SK-N-SH treated with all-trans-retinoic acid at 6 μM for 48 hours (cell line): ENCODE results near the gene CDH5.

Source experiments
- ATAC-seq: fragments of 200-7000 bp; cut with Tn5 transposase; 3 replicates; pipeline ENCODE4 v1.9.1; 2020; ENCODE audit warnings: mild to moderate bottlenecking, moderate library complexity
- CSDC2 ChIP-seq: fragments of 250-450 bp; sonication (Bioruptor Pico); IDR thresholded peaks from 2 replicates; pipeline ENCODE4 v1.5.0; 2020; ENCODE audit warnings: mild to moderate bottlenecking, moderate library complexity
- CSRNP3 ChIP-seq: fragments of 250-450 bp; sonication (Bioruptor Pico); IDR thresholded peaks from 2 replicates; pipeline ENCODE4 v1.5.1; 2021; ENCODE audit warnings: mild to moderate bottlenecking, moderate library complexity
- ESRRG ChIP-seq: fragments of 250-450 bp; sonication (Bioruptor Pico); IDR thresholded peaks from 2 replicates; pipeline ENCODE4 v1.6.1; 2021; ENCODE audit warnings: mild to moderate bottlenecking
- GLIS3 ChIP-seq: fragments of 250-450 bp; sonication (Bioruptor Pico); IDR thresholded peaks from 2 replicates; pipeline ENCODE4 v1.5.0; 2020; ENCODE audit warnings: mild to moderate bottlenecking, moderate library complexity
- OSR1 ChIP-seq: fragments of 250-450 bp; sonication (Bioruptor Pico); IDR thresholded peaks from 2 replicates; pipeline ENCODE4 v1.8.0; 2022; ENCODE audit warnings: moderate library complexity, mild to moderate bottlenecking, inconsistent platforms
- PATZ1 ChIP-seq: fragments of 250-450 bp; sonication (Bioruptor Pico); IDR thresholded peaks from 2 replicates; pipeline ENCODE4 v1.8.0; 2020; ENCODE audit warnings: mild to moderate bottlenecking, moderate library complexity, borderline replicate concordance
- POU6F1 ChIP-seq: fragments of 250-450 bp; sonication (Bioruptor Pico); IDR thresholded peaks from 2 replicates; pipeline ENCODE4 v1.8.0; 2021; ENCODE audit warnings: low read depth, mild to moderate bottlenecking, moderate library complexity, borderline replicate concordance
- PPARA ChIP-seq: fragments of 250-450 bp; sonication (Bioruptor Pico); IDR thresholded peaks from 2 replicates; pipeline ENCODE4 v1.5.0; 2020; ENCODE audit warnings: mild to moderate bottlenecking, borderline replicate concordance
- SNAI2 ChIP-seq: fragments of 250-450 bp; sonication (Bioruptor Pico); IDR thresholded peaks from 2 replicates; pipeline ENCODE4 v1.5.0; 2020; ENCODE audit warnings: mild to moderate bottlenecking, moderate library complexity
- TCF4 ChIP-seq: fragments of 250-450 bp; sonication (Bioruptor Pico); IDR thresholded peaks from 2 replicates; pipeline ENCODE4 v1.8.0; 2021; ENCODE audit warnings: mild to moderate bottlenecking, moderate library complexity, borderline replicate concordance
- TOX ChIP-seq: fragments of 250-450 bp; sonication (Bioruptor Pico); IDR thresholded peaks from 2 replicates; pipeline ENCODE4 v1.8.0; 2021; ENCODE audit warnings: mild to moderate bottlenecking, moderate library complexity, borderline replicate concordance
- TSHZ2 ChIP-seq: fragments of 250-450 bp; sonication (Bioruptor Pico); IDR thresholded peaks from 2 replicates; pipeline ENCODE4 v1.5.0; 2020; ENCODE audit warnings: mild to moderate bottlenecking, moderate library complexity
- ZFP3 ChIP-seq: fragments of 250-450 bp; sonication (Bioruptor Pico); IDR thresholded peaks from 2 replicates; pipeline ENCODE4 v1.5.0; 2020; ENCODE audit warnings: mild to moderate bottlenecking, moderate library complexity
- ZNF565 ChIP-seq: fragments of 450-650 bp; formaldehyde crosslinking; conservative IDR thresholded peaks from 2 replicates; pipeline ENCODE4 v1.5.0; 2020; ENCODE audit warnings: low read depth, mild to moderate bottlenecking, moderate library complexity
- ZNF70 ChIP-seq: fragments of 450-650 bp; formaldehyde crosslinking; IDR thresholded peaks from 2 replicates; pipeline ENCODE4 v1.5.0; 2020; ENCODE audit warnings: mild to moderate bottlenecking, moderate library complexity
- ZNF8 ChIP-seq: fragments of 450-650 bp; formaldehyde crosslinking; IDR thresholded peaks from 2 replicates; pipeline ENCODE4 v1.5.0; 2020; ENCODE audit warnings: mild to moderate bottlenecking, moderate library complexity
- TF ChIP-seq, protein P1 (sequence below): fragments of 250-450 bp; sonication (Bioruptor Pico); IDR thresholded peaks from 2 replicates; pipeline ENCODE4 v1.5.1; 2020; ENCODE audit warnings: low read depth, mild to moderate bottlenecking, moderate library complexity

CDH5 gene

GRCh38 chr16:66353055-66353454 is 13.4 kb upstream of the CDH5 start:
- ATAC-seq, result no peak
- TF ChIP-seq PATZ1 (CRISPR knock-in tag) (no peak), ZNF8 (CRISPR knock-in tag) (no peak), SNAI2 (no peak), TSHZ2 (CRISPR knock-in tag) (no peak), ESRRG (CRISPR knock-in tag) (no peak), CSDC2 (CRISPR knock-in tag) (no peak), ZNF70 (CRISPR knock-in tag) (no peak), ZNF565 (no peak), ZFP3 (CRISPR knock-in tag) (no peak), OSR1 (no peak)

- ATAC-seq, result no peak
- TF ChIP-seq CSDC2 (CRISPR knock-in tag), result no peak
- no peak for TF ChIP-seq SNAI2
- no peak for TF ChIP-seq ESRRG (CRISPR knock-in tag)
- no peak for TF ChIP-seq GLIS3 (CRISPR knock-in tag)
- no peak for TF ChIP-seq TOX (CRISPR knock-in tag)
- TF ChIP-seq, protein P1, sequence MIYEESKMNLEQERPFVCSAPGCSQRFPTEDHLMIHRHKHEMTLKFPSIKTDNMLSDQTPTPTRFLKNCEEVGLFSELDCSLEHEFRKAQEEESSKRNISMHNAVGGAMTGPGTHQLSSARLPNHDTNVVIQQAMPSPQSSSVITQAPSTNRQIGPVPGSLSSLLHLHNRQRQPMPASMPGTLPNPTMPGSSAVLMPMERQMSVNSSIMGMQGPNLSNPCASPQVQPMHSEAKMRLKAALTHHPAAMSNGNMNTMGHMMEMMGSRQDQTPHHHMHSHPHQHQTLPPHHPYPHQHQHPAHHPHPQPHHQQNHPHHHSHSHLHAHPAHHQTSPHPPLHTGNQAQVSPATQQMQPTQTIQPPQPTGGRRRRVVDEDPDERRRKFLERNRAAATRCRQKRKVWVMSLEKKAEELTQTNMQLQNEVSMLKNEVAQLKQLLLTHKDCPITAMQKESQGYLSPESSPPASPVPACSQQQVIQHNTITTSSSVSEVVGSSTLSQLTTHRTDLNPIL (CRISPR knock-in tag), result no peak
- TF ChIP-seq PATZ1 (CRISPR knock-in tag), result no peak
- TF ChIP-seq CSRNP3 (CRISPR knock-in tag), result no peak
Measured at GRCh38 chr16:66354034-66354909, 12.2 kb upstream of the CDH5 start.

GRCh38 chr16:66355526-66355925 is 11.0 kb upstream of the CDH5 start:
- ATAC-seq, result no peak
- no peak for TF ChIP-seq POU6F1 (CRISPR knock-in tag)
- TF ChIP-seq ZNF565, result no peak
- no peak for TF ChIP-seq TSHZ2 (CRISPR knock-in tag)
- no peak for TF ChIP-seq SNAI2
- TF ChIP-seq PPARA (CRISPR knock-in tag), result no peak
- TF ChIP-seq TOX (CRISPR knock-in tag), result no peak
- no peak for TF ChIP-seq ESRRG (CRISPR knock-in tag)
- no peak for TF ChIP-seq CSRNP3 (CRISPR knock-in tag)
- no peak for TF ChIP-seq TCF4 (CRISPR knock-in tag)
- no peak for TF ChIP-seq OSR1
